GM23338 (cell line): Measurements from ENCODE around the gene BTBD9. TPM values are rescaled to one million over a fixed set of nuclear protein-coding genes. Genes with fewer than 3 reads are reported as not detected.

Experiments
- ATAC-seq: fragments of 200-7000 bp; cut with Tn5 transposase; 3 replicates; pipeline ENCODE4 v1.9.1; 2020
- DNase-seq: peaks from one replicate; pipeline ENCODE4 v3.0.0-alpha.2; 2015; ENCODE audit warnings: low spot score
- H2AFZ ChIP-seq: fragments of 200-600 bp; sonication (generic); 2 replicates; pipeline ENCODE4 v1.8.0; 2016; ENCODE audit warnings: antibody characterized with exemption, mild to moderate bottlenecking, moderate library complexity
- H3F3A ChIP-seq: fragments of 200-600 bp; sonication (generic); replicated peaks from 2 replicates; pipeline ENCODE4 v1.8.0; 2017; ENCODE audit warnings: antibody characterized with exemption, mixed run types, low read depth
- H3K27ac ChIP-seq: fragments of 200-600 bp; sonication (generic); 2 replicates; pipeline ENCODE4 v1.6.1; 2016; ENCODE audit warnings: low read depth
- H3K27me3 ChIP-seq: fragments of 200-600 bp; sonication (generic); 2 replicates; pipeline ENCODE4 v1.8.0; 2016; ENCODE audit warnings: mild to moderate bottlenecking, mixed run types, moderate library complexity; ENCODE audit not compliant: insufficient read depth
- H3K36me3 ChIP-seq: fragments of 200-600 bp; sonication (generic); 2 replicates; pipeline ENCODE4 v1.8.0; 2016; ENCODE audit warnings: mild to moderate bottlenecking; ENCODE audit not compliant: insufficient read depth
- H3K4me1 ChIP-seq: fragments of 200-600 bp; sonication (generic); 2 replicates; pipeline ENCODE4 v1.8.0; 2016; ENCODE audit warnings: mild to moderate bottlenecking, moderate library complexity; ENCODE audit not compliant: insufficient read depth
- H3K4me2 ChIP-seq: fragments of 200-600 bp; sonication (generic); 2 replicates; pipeline ENCODE4 v1.7.1; 2017; ENCODE audit warnings: mixed run types
- H3K4me3 ChIP-seq: fragments of 200-600 bp; sonication (generic); 2 replicates; pipeline ENCODE4 v1.6.1; 2016; ENCODE audit warnings: mixed run types
- H3K79me2 ChIP-seq: fragments of 200-600 bp; sonication (generic); replicated peaks from 2 replicates; pipeline ENCODE4 v1.8.0; 2017; ENCODE audit warnings: mild to moderate bottlenecking; ENCODE audit not compliant: insufficient read depth
- H3K9me2 ChIP-seq: fragments of 200-600 bp; sonication (generic); 2 replicates; pipeline ENCODE4 v1.8.0; 2017; ENCODE audit not compliant: insufficient read depth
- H4K20me1 ChIP-seq: fragments of 200-600 bp; sonication (generic); replicated peaks from 2 replicates; pipeline ENCODE4 v1.8.0; 2017; ENCODE audit warnings: mild to moderate bottlenecking; ENCODE audit not compliant: insufficient read depth
- H3K27ac Mint-ChIP-seq: 2 replicates; pipeline ENCODE4 v1.8.0; 2020; ENCODE audit warnings: inconsistent platforms, mild to moderate bottlenecking, moderate library complexity, mixed read lengths
- H3K27me3 Mint-ChIP-seq: 3 replicates; pipeline ENCODE4 v1.8.0; 2022; ENCODE audit warnings: low read depth, mild to moderate bottlenecking, moderate library complexity, mixed read lengths, inconsistent platforms; ENCODE audit not compliant: insufficient read depth, poor library complexity
- H3K36me3 Mint-ChIP-seq: 3 replicates; pipeline ENCODE4 v1.8.0; 2021; ENCODE audit warnings: low read depth, mild to moderate bottlenecking, inconsistent platforms, moderate library complexity, mixed read lengths
- H3K4me1 Mint-ChIP-seq: 3 replicates; pipeline ENCODE4 v1.8.0; 2020; ENCODE audit warnings: mild to moderate bottlenecking, inconsistent platforms, mixed read lengths
- H3K4me3 Mint-ChIP-seq: 3 replicates; pipeline ENCODE4 v1.8.0; 2021; ENCODE audit warnings: moderate library complexity, mild to moderate bottlenecking, inconsistent platforms, mixed read lengths
- H3K9me3 Mint-ChIP-seq: 3 replicates; pipeline ENCODE4 v1.8.0; 2020; ENCODE audit warnings: moderate library complexity, mild to moderate bottlenecking, inconsistent platforms, mixed read lengths
- EZH2 ChIP-seq: fragments of 200-600 bp; sonication (generic); IDR thresholded peaks from one replicate; pipeline ENCODE4 v1.8.0; 2017; ENCODE audit warnings: antibody characterized with exemption, mild to moderate bottlenecking, low read depth; ENCODE audit not compliant: unreplicated experiment
- EZH2phosphoT487 ChIP-seq: fragments of 200-600 bp; sonication (generic); IDR thresholded peaks from one replicate; pipeline ENCODE4 v1.8.1; 2018; ENCODE audit warnings: antibody characterized with exemption; ENCODE audit not compliant: unreplicated experiment
- POLR2AphosphoS5 ChIP-seq: IDR thresholded peaks from 2 replicates; pipeline ENCODE4 v1.6.1; 2016; ENCODE audit warnings: antibody characterized with exemption, low read depth
- polyA plus RNA-seq: library from polyadenylated mRNA; unstranded; fragments of >200 nt; fragmentation: Nextera tagmentation; extraction: Ambion mirVana; gene quantifications from 2 replicates; pipeline ENCODE4 v1.2.1, GENCODE V29; 2016
- total RNA-seq: library from RNA; depleted of rRNA; stranded (reverse); fragments of >200 nt; shearing (Covaris generic); gene quantifications from 2 replicates; pipeline ENCODE4 v1.2.3, GENCODE V29; 2014
- TF ChIP-seq, protein P1 (sequence below): fragments of 250-450 bp; sonication (Bioruptor Pico); IDR thresholded peaks from 2 replicates; pipeline ENCODE4 v1.5.0; 2020; ENCODE audit warnings: mild to moderate bottlenecking, moderate library complexity
- TF ChIP-seq, protein P2 (sequence below): IDR thresholded peaks from 2 replicates; pipeline ENCODE4 v1.6.1; 2016; ENCODE audit warnings: antibody characterized with exemption

Gene BTBD9
- total and polyA plus RNA-seq, 2 experiments from 2014 or later: 4.2 to 5.3 TPM

DNA sequence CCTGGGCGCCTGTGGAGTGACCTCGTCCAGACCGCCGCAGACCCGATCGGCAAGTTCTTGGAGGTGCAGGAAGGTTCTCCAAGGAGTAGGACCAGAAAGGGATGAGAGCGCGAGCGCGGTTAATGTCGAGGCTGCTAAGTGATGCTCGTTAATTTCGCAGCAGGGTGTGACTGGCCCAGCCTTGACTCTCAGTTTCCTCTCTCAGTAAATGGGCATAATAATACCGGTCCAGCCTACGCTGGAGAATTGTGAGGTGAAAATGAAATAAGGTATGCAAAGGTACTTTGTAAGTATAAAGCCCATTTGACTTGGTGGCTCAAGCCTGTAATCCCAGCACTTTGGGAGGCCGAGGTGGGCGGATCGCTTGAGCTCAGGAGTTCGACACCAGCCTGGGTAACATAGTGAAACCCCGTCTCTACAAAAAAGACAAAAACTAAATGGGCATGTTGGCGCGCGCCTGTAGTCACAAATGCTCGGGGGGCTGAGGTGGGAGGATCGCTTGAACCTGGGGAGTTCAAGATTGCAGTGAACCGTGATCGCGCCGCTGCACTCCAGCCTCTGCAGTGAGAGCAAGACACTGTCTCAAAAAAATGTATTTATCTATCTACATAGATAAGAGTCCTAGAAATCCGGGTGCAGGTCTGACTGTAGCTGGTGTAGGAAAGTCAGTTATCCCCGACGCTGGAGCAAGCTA is 634 bp upstream of the BTBD9 start:
- Mint-ChIP-seq H3K4me3 (peak overlapping the region; percentile 85), H3K27me3 (peaks cover 4% of the 10 kb centered on the region), H3K27ac (peak overlapping the region; percentile 49; the same call in 1 of the 2 replicates), H3K4me1 (peaks cover 10% of the 10 kb centered on the region), H3K9me3 (no peaks in the 10 kb centered on the region), H3K36me3 (no peaks in the 10 kb centered on the region)
- Histone ChIP-seq H3K4me3 (peak overlapping the region; percentile 97), H3F3A (peaks cover 11% of the 10 kb centered on the region; the same call in 1 of the 2 replicates), H3K9me2 (no peaks in the 10 kb centered on the region), H3K4me2 (peak overlapping the region; percentile 98), H3K4me1 (peaks cover 11% of the 10 kb centered on the region), H3K27me3 (no peaks in the 10 kb centered on the region), H2AFZ (peak overlapping the region; percentile 100), H3K36me3 (no peaks in the 10 kb centered on the region), H3K27ac (peak overlapping the region; percentile 87), H3K79me2 (peaks cover 11% of the 10 kb centered on the region; the same call in 1 of the 2 replicates), H4K20me1 (no peaks in the 10 kb centered on the region)
- peak; percentile 75 for ATAC-seq
- TF ChIP-seq, protein P1, sequence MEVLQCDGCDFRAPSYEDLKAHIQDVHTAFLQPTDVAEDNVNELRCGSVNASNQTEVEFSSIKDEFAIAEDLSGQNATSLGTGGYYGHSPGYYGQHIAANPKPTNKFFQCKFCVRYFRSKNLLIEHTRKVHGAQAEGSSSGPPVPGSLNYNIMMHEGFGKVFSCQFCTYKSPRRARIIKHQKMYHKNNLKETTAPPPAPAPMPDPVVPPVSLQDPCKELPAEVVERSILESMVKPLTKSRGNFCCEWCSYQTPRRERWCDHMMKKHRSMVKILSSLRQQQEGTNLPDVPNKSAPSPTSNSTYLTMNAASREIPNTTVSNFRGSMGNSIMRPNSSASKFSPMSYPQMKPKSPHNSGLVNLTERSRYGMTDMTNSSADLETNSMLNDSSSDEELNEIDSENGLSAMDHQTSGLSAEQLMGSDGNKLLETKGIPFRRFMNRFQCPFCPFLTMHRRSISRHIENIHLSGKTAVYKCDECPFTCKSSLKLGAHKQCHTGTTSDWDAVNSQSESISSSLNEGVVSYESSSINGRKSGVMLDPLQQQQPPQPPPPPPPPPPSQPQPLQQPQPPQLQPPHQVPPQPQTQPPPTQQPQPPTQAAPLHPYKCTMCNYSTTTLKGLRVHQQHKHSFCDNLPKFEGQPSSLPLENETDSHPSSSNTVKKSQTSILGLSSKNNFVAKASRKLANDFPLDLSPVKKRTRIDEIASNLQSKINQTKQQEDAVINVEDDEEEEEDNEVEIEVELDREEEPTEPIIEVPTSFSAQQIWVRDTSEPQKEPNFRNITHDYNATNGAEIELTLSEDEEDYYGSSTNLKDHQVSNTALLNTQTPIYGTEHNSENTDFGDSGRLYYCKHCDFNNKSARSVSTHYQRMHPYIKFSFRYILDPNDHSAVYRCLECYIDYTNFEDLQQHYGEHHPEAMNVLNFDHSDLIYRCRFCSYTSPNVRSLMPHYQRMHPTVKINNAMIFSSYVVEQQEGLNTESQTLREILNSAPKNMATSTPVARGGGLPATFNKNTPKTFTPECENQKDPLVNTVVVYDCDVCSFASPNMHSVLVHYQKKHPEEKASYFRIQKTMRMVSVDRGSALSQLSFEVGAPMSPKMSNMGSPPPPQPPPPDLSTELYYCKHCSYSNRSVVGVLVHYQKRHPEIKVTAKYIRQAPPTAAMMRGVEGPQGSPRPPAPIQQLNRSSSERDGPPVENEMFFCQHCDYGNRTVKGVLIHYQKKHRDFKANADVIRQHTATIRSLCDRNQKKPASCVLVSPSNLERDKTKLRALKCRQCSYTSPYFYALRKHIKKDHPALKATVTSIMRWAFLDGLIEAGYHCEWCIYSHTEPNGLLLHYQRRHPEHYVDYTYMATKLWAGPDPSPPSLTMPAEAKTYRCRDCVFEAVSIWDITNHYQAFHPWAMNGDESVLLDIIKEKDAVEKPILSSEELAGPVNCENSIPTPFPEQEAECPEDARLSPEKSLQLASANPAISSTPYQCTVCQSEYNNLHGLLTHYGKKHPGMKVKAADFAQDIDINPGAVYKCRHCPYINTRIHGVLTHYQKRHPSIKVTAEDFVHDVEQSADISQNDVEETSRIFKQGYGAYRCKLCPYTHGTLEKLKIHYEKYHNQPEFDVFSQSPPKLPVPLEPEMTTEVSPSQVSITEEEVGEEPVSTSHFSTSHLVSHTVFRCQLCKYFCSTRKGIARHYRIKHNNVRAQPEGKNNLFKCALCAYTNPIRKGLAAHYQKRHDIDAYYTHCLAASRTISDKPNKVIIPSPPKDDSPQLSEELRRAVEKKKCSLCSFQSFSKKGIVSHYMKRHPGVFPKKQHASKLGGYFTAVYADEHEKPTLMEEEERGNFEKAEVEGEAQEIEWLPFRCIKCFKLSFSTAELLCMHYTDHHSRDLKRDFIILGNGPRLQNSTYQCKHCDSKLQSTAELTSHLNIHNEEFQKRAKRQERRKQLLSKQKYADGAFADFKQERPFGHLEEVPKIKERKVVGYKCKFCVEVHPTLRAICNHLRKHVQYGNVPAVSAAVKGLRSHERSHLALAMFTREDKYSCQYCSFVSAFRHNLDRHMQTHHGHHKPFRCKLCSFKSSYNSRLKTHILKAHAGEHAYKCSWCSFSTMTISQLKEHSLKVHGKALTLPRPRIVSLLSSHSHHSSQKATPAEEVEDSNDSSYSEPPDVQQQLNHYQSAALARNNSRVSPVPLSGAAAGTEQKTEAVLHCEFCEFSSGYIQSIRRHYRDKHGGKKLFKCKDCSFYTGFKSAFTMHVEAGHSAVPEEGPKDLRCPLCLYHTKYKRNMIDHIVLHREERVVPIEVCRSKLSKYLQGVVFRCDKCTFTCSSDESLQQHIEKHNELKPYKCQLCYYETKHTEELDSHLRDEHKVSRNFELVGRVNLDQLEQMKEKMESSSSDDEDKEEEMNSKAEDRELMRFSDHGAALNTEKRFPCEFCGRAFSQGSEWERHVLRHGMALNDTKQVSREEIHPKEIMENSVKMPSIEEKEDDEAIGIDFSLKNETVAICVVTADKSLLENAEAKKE (CRISPR knock-in tag): no peak
- TF ChIP-seq POLR2AphosphoS5: peak; percentile 44
- DNase-seq: peak; percentile 85

DNA sequence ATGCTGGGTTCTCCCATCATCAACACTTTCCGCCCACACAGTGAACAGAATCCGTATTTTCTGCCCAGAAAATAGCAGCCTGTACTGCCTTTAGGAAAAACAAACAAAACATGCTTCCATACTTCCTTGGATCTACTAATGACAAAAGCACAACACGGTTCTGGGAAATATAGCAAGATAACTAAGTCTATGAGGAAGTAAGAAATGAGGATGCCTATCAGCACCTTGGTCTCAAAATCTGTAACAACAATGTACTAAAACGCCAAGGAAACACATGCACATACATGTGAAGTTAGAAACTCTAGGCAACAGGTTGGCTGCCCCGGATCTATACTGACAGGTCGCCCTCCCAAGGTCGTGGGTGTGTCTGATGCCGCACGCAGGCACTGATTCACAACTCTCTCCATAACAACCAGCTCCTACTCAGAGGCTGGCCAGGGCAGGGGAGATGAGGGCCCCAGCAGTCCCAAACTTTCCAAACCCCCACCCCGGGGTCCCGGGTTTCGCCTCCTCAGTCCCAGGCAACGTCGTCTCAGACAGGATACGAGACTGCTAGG is 710 bp downstream of the BTBD9 start:
- Histone ChIP-seq H3F3A (peaks cover 11% of the 10 kb centered on the region; the same call in 1 of the 2 replicates), H3K4me1 (peaks cover 11% of the 10 kb centered on the region), H2AFZ (peak overlapping the region; percentile 100), H3K4me2 (peak overlapping the region; percentile 98), H3K27ac (peak overlapping the region; percentile 87; the same call in 1 of the 2 replicates), H3K36me3 (no peaks in the 10 kb centered on the region), H4K20me1 (no peaks in the 10 kb centered on the region), H3K4me3 (peak overlapping the region; percentile 97), H3K27me3 (no peaks in the 10 kb centered on the region), H3K79me2 (peaks cover 11% of the 10 kb centered on the region; the same call in 1 of the 2 replicates), H3K9me2 (no peaks in the 10 kb centered on the region)
- DNase-seq (peak; percentile 56), ATAC-seq (peak; percentile 61)
- Mint-ChIP-seq H3K9me3 (no peaks in the 10 kb centered on the region), H3K27me3 (peaks cover 4% of the 10 kb centered on the region), H3K4me1 (peaks cover 10% of the 10 kb centered on the region), H3K27ac (peak overlapping the region; percentile 77), H3K36me3 (no peaks in the 10 kb centered on the region), H3K4me3 (peak overlapping the region; percentile 85)
- TF ChIP-seq EZH2phosphoT487 (no peak), EZH2 (no peak)
- TF ChIP-seq, protein P2, sequence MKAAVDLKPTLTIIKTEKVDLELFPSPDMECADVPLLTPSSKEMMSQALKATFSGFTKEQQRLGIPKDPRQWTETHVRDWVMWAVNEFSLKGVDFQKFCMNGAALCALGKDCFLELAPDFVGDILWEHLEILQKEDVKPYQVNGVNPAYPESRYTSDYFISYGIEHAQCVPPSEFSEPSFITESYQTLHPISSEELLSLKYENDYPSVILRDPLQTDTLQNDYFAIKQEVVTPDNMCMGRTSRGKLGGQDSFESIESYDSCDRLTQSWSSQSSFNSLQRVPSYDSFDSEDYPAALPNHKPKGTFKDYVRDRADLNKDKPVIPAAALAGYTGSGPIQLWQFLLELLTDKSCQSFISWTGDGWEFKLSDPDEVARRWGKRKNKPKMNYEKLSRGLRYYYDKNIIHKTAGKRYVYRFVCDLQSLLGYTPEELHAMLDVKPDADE: no peak
